NCI-H510A treated with DMSO at 0.1 percent for 48 hours (cell line): ENCODE measurements around the gene ANGPT4.
"Not testable (repeated sequence)": the region's sequence is repeated elsewhere in the genome, so short reads cannot be mapped to it uniquely, and the experiment has no call there.

ENCODE experiments used
- DNase-seq: peaks from one replicate; lab custom pipeline; 2025; lab: John Stamatoyannopoulos, UW

ANGPT4 gene

DNA sequence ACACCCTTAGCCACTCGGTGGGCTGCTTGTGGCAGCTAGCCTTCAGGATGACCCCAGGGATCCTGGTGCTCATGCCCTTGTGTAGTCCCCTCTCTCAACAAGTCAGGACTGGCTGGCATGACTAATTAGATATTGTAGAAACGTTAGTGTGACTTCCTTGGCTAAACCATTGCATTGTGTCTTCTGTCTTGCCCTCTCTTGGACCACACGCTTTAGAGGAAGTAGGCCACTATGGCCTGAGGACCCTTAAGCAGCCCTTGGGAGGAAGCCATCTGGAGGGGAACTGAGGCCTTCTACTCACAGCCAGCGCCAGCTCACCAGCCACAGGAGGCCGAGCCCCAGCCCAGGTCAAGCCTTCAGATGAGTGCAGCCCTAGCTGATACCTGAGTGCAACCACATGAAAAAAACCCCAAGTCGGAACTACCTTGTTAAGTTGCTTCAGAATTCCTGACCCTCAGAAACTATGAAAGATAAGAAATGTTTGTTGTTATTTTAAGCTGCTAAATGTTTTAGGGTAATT is 10.1 kb downstream of the ANGPT4 start:
- DNase-seq = no peak

DNA sequence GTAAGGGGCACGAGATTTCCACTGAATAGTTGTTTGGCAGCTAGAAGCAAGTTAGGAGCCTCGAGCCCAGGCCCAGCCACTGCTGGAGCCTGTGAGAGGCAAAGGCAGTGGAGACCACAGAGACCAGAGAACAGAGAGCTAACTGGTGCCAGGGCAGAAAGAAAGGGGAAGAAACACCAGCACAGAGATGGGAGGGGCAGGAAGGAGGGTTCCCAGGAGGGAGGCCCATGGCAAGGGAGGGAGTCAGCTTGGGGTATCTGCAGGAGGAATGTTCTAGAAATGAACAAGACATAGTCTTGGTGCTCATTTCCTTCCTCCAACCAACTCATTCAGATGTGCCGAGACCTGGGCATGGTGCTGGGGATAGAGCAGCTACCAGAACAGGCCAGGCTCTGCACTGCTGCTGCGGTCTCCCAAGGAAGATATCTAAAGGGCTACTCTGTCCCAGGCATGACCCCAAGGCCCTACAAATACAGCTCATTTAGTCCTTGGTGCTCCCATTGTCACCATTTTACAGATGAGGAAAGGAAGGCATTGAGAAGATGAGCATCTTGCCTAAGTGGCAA is 10.7 kb downstream of the ANGPT4 start:
- DNase-seq = no peak

DNA sequence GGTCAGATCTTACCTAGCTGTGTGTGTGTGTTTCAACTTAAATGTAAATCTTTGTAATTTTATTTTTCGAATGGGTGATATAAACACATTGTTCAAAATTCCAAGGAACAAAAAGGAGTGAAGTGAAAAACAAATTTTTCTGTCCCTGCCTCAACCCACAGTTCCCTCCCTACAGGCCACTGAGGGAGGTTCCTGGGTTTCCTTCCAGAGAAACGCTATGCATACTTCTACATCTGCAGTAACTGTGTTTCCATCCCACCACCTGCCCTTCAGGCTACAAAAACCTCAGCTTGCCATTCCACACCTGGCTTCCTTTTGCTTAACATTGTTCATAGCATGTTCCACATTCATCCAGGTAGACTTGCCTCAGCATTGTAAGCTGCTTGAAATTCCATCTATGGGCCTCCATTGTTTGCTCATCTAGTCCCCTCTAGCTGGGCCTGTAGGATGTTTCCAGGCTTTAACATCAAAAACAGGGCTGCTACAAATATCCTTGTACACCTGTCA is 12.0 kb downstream of the ANGPT4 start:
- no peak for DNase-seq

DNA sequence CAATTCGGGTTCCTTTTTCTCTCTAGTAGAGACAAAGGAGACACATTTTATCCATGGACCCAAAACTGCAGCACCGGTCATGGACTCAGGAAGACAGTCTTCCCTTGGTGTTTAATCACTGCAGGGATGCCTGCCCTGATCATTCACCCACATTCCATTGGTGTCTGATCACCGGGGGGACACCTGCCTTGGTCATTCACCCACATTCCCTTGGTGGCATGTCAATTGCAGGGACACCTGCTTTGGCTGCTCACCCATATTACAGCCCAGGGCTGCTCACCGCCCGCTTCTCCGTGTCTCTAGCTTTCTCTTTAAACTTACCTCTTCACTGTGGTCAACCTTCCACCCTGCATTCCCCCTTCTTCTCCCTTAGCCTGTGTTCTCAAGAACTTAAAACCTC is 18.7 kb downstream of the ANGPT4 start:
- not testable (repeated sequence) for DNase-seq

DNA sequence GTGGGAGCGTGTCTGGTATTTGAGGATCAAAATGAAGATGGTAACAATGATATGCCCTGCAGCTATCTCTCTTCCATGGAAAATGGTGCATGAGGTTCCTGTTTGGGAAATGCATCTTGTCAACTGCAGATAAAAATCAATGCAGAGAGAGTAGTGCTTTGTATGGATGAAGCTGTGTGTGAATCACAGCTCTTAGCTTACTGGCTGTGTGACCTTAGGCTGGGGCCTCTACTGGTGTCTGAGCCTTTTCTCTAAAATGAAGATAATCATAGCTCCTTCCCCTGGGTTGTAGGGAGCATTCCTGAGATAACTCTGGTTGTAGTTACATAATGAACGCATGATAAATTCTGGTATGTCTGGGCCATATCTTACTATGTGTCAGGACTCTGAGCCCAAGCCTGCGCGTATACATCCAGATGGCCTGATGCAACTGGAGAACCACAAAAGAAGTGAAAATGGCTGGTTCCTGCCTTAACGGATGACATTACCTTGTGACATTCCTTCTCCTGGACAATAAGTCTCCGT is 19.6 kb downstream of the ANGPT4 start:
- no peak for DNase-seq

DNA sequence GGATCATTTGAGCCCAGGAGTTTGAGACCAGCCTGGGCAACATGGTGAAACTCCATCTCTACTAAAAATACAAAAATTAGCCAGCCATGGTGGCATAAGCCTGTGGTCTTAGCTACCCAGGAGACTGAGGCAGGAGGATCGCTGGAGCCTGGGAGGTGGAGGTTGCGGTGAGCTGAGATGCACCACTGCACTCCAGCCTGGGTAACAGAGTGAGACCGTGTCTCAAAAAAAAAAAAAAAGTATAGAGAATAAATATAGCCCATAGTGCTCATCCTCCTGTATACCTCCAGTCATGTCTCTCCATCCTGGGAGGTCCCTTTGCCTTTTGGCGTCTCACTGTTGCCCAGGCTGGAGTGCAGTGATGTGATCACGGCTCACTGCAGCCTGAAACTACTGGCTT is 23.8 kb downstream of the ANGPT4 start:
- not testable (repeated sequence) for DNase-seq

DNA sequence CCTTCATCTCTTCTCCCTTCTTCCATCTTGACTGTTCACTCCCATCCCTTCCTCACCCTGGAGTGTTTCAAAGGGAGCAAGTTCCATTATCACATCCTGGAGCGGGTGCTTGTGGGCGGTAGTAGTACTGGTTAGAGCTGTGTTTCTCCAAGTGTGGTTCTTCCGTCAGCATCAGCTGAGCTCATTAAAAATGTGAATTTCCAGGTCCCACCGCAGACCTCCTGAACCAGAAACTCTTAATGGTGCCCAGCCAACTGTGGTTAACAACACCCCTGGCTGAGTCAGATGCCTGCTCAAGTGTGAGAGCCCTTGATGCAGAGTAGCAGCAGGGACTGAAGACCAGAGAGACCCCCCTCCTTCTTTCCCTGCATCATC is 24.4 kb downstream of the ANGPT4 start:
- no peak for DNase-seq

DNA sequence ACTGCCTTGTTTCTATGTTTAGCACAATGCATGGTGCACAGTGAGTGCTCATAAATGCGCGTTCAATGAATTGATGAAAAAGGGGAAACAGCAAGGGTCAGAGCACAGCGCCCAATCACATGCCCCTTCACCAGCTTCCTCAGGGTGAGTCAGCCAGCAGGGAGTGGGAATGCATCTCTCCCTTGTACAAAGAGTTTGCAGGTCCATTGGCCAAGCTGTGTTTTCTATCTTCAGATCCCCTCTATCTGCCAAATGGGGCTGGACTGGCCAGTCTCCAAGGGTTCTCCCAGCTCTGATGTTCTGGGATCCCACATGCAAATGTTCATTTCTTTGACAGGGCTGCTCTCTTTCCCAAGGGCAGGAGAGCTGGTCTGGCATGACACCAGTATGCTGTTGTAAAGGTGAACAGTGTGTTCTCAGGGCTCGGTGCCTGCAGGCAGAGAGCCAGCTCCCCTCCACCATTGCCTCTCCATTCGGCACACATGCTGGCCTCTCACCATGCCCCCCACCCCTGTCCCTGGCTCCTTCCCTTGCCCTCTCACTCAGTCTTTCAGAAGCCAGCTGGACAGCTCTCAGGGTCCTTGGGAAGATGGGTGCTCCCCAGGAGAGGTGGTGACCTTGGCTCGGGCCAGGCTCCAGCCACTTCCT is 25.0 kb downstream of the ANGPT4 start:
- DNase-seq = no peak

DNA sequence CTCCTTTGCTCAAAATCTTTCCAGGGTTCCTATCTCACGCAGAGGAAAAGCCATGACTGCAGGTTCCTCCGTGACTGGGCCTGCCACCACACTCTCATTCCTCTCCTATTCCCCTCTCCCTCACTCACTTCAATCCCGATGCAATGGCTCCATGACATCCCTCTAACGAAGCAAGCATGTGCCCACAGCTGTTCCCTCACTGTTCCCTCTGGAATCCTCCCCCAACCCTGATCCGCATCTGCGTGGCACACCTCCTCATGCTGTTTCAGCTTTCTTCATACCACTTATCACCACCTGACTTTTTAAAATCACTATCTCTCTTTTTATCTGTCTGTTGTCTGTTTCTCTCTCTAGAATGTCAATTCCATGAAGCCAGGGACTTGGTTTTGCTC is 25.5 kb downstream of the ANGPT4 start:
- DNase-seq = no peak

DNA sequence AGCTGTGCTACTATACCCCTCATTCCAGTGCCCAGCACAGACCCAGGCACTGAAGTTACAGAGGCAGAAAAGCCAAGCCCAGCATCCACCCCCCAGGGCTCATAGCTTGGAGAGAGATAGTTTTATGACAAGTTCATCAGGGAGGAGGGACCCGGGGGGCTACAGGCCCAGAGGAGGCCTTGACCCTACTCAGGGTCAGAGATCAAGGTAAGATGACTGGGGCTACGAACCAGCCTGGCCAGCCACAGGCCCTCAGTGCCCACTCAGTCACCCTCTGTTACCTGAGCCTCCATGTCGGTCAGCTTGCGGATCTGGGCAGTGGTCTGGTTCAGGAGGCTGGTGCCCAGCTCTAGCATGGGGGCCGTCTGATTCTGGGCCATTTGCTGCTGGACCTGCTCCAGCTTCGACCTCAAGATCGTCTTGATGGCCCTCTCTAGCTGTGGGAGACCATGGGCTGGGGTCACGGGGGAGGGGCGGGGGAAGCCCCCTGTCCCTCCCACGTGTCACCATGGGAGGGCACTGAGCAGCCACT is 26.1 kb downstream of the ANGPT4 start:
- DNase-seq = no peak

DNA sequence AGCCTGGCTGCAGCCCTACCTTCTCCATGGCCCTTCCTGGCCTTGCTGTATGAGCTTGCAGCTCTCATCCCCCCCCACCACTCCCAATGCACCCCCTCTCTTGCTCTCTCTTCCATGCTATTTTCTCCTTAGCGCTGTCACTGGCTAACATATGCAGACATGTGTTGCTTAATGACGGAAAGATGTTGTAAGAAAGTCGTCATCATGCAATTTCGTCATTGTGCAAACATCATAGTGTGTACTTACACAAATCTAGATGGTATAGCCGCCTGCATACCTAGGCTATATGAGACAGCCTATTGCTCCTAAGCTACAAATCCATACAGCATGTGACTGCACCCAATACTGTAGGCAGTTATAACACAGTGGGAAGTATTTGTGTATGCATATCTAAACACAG is 27.0 kb downstream of the ANGPT4 start:
- no peak for DNase-seq

DNA sequence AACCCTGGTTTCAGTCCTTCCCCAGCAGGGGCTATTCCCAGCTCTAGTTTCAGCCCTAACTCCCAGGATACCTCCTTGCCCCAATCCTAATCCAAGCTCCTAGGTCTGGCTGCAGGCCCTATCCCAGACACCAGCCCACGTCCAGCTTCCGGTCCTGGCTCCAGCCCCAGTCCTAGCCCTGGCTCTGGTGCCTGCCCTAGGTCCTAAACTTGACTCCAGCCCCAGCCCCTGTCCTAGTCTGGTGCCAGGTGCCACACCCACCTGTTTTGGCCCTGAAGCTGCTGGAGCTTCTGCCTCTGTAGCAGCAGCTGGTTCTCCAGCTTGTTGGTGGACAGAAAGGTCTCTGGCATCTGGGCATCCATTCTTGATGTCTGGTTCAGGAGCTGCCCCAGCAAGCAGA is 28.1 kb downstream of the ANGPT4 start:
- DNase-seq = no peak

DNA sequence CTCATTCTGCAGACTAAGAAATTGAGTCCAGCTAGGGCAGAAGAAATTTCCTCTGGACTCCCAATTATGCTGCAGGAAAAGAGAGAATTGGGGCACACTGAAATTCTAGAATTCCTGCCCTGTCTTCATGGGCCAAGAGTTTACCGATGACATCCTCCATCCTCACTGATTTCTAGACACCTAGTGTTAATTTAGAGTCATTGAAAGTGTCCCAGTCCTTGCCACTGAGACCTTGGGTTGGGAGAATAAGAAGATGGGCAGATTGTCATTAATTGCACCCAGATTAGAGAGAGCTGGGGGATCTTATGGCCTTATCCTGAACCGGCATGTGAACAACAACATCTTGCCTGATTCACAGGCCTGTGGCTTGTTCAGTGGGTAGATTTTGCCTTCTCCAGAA is 29.0 kb downstream of the ANGPT4 start:
- DNase-seq = no peak

DNA sequence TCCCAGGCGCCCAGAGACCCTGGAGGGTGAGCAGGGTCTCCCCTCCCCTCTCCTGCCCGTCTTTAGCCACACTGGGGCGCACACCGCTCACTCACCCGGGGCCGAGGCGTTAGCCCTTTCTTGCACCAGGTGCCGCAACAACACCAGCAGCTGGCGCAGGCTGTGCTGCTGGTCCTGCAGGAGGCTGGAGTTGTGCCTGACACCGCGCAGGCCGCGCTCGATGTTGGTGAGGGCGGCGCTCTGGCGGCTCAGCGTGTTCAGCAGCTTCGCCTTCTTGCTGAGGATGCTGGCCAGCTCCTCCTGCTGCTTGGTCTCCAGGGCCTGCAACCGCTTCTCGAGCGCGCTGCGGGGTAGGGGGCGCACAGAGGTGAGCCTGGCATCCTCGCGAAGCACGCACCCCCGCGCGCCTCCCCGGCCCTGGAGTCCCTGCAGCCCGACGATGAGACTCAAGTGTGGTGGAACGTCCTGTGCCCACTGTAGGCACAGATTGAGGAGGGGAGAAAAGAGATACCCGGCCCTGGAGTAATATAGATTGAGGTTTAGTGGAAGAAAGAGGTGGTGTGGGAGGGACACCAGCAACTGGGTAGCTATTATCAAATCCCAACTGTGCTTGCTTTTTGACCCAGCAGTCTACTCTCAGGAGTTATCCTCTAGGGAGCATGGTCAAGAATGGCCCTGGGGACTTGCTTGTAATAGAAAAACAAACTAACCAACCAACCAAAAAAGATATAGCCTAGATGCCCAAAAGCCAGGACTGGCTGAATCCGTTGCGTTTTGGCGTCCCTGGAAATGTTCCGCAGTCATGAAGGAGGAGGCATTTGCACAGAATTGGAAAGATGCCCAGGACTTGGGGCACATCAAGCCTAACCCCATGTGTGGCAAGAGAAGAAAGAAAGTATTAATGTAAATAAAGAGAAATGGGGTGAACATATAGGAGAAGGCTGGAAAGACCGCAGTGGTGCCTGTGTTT is 30.9 kb downstream of the ANGPT4 start:
- no peak for DNase-seq

DNA sequence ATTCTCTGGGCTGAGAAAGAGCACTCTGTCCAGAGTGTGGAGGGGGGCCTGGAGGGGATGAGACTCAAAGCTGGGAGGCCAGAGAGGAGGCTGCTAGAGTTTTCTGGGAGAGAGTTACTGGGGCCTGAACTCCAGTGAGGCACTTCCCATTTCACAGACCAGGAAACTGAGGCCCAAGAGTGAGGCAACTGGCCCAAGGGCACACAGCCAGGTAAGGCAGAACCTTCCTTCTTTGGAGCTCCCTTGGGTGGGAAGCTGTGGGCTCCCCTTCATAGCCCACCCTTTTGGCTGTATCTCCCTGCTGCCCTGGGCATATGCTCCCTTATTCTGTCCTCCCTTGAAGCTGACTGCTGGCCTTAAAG is 34.4 kb downstream of the ANGPT4 start:
- no peak for DNase-seq

DNA sequence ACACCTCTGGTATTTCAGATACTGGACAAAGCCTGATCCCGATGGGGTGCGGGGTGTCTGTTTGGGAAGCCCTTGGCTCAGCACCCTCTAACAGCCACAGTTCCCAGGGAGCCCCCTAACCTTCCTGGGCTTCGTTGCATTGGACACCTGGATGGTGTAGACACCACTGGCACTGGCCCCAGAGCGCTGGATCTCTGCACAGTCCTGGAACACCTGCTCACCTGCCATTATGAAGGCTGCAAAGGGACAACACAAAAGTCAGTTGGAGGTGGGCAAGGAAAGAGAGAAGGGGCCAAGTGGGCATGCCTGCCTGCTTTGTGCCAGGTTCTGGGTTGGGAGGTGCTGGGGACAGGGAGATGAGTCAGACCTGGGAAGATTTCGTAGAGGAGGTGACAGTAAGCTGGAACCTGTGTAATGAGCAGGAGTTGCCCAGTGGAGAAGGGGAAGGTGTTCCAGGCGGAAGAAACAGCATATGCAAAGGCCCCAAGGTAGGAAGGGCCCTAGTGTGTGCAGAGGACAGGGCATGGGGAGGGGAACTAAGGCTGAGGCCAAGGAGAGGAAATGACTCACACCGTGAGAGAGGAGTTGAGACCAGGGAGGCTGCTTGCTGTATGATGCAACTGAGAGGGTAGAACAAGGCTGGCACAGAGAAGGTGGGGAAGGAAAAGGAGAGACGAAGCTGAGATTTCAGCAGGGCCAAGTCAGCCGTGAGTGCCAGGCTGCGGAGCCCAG is 34.9 kb downstream of the ANGPT4 start:
- DNase-seq = no peak

DNA sequence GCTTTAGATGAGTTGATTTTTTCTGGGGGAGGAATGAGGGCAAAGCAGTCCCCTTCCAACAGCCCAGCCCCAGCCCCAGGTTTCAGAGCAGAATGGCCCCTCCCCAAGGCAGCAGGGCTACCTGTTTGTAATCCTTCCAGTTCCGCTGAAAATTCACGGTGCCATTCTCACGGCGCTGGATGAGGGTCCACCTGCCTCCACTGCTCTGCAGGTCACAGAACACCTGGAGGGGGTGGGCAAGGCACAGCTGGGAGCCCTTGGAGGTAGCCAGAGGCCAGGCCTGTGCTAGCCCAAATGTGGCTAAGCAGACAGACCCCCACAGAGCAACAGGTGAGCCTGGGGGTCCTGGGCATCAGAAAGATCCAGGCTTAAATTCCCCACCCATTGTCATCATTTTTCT is 36.5 kb downstream of the ANGPT4 start:
- DNase-seq = no peak

DNA sequence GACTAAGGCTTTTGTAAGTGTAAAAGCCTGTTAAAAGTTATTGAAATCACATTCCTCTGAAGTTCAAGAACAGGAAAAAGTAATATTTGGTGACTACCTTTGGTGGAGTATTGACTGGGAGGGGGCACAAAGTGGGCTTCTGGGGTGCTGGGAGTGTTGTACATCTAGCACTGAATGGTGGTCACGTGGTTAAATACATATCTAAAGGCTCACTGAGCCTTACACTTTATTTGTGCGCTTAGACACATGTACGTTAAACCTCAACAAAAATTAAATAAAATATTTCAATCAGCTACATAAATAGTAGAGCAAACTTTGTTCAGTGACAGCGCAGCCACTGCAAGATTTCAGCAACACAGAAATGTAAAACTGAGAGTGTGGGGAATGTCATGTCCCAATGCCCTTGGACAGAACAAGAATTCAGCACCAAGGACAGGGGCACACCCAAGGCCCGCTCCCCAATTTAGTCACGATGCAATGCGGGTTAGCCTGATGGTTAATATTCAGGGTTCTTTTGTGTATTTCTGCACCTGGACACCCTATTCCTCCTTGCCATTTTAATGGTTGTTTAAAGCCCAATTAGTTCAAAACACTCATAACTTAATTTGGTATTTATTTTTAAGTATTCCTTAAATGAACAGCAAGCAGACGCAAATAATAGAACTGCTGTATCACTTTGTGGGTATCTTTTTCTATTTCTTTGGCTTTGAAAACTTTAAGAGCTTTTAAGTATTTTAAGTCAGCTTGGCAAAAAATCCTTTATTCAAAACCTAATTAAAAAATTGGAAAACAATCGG is 37.4 kb downstream of the ANGPT4 start:
- DNase-seq = no peak

DNA sequence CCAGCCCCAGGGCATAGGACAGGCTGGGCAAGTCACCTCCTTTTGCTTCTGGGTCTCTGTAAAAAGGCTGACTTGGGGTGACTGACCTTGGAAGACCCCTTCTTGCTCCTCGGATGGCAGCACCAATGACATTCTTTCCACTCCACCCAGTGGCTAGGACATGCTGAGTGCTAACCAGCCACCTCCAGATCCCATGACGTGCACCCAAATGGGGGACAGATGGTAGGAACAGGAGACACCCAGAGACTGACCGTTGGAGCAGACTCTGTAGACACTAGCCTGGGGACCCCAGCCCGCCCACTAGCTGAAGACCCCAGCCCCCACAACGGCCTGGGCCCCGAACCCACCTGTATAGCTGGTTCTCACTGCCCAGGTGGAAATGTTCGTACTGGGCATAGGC is 38.3 kb downstream of the ANGPT4 start:
- DNase-seq = no peak

DNA sequence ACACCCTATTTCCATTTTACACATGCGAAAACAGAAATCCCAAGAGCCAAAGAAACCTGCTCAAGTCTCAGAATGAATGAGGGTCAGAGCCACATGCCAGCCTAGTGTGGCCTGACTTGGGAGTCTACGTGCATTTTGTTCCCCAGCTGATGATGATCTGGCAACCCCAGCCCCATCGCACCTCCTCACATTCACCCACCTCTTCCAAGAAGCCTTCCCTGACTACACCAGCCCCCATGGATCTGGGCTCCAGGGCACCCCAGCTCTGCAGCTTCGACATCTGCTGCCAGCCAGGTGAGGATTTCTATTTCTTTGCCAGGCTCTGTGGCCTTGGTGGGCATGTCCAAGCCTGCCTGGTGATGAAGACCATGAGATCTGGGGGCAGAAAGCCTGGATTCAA is 41.0 kb downstream of the ANGPT4 start:
- no peak for DNase-seq
